ENCODE results near the gene BCR.

BCR gene

DNA sequence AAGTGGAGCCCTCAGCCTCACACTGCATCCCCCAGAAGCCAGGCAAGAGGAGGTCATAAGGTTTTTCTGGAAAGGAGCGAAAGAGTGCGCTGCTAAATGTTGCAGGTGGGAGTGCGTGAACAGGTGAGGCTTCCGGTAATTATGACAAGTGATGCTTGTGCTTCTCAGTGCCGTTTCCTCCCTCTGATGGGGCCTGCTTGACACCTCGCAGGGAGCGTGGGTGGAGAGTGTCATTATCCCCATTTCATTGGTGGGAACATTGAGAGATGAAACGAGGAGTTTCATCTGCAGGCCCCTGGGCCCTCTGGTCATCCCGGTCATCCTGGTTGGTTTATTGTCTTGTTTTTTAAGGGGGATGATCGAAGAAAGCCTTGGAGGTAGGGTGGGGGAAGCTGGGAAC lies 57.5 kb downstream of the BCR start:
- no peak for TF ChIP-seq POLR2AphosphoS5 (IDR thresholded peaks at IDR 0.05; ENCODE audit: low read depth, low read length)
- no peak for TF ChIP-seq TAF1 (IDR thresholded peaks at IDR 0.05; ENCODE audit: borderline replicate concordance, low read depth, low read length)
- no peak for TF ChIP-seq POLR2A (IDR thresholded peaks at IDR 0.05; ENCODE audit: low read depth, low read length)
- no peak for FAIRE-seq
- DNase-seq (ENCODE audit: insufficient read length), result no peak

DNA sequence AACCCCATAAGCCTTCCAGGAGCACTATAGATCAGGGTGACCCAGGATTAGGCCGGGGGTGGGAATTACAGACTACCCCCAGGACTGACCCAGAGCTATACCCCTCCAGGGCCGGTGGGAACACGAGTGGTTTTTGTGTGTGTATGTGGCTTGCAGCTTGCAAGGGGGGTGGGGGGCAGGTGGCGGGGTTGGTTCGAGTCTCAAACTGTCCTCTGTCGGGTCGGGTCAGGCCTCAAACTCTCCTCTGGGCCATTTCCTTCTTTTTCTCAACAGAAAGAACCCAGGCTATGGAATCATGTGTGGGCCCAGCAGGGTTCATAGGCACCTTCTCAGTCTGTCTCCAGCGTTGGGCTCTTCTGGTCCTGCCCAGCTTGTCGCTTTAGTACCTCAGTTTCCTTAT lies 58.4 kb downstream of the BCR start:
- TF ChIP-seq POLR2AphosphoS5 (IDR thresholded peaks at IDR 0.05; ENCODE audit: low read depth, low read length), result no peak
- TF ChIP-seq TAF1 (IDR thresholded peaks at IDR 0.05; ENCODE audit: borderline replicate concordance, low read depth, low read length), result no peak
- no peak for TF ChIP-seq POLR2A (IDR thresholded peaks at IDR 0.05; ENCODE audit: low read depth, low read length)
- DNase-seq (ENCODE audit: insufficient read length) (no peak), FAIRE-seq (no peak)

GRCh38 chr22:23239429-23239828 lies 59.1 kb downstream of the BCR start:
- FAIRE-seq, result no peak
- TF ChIP-seq POLR2A (IDR thresholded peaks at IDR 0.05; ENCODE audit: low read depth, low read length), result no peak
- DNase-seq (ENCODE audit: insufficient read length), result no peak

- no peak for FAIRE-seq
- no peak for TF ChIP-seq POLR2A (IDR thresholded peaks at IDR 0.05; ENCODE audit: low read depth, low read length)
- TF ChIP-seq POLR2AphosphoS5 (IDR thresholded peaks at IDR 0.05; ENCODE audit: low read depth, low read length), result no peak
- TF ChIP-seq TAF1 (IDR thresholded peaks at IDR 0.05; ENCODE audit: borderline replicate concordance, low read depth, low read length), result no peak
- no peak for DNase-seq (ENCODE audit: insufficient read length)
Observed at GRCh38 chr22:23240639-23241389, 60.5 kb downstream of the BCR start.

GRCh38 chr22:23241562-23242472 lies 61.5 kb downstream of the BCR start:
- no peak for FAIRE-seq

GRCh38 chr22:23242473-23243001 lies 62.2 kb downstream of the BCR start:
- FAIRE-seq, result no peak
- DNase-seq (ENCODE audit: insufficient read length), result no peak
- TF ChIP-seq POLR2AphosphoS5 (IDR thresholded peaks at IDR 0.05; ENCODE audit: low read depth, low read length) (no peak), POLR2A (IDR thresholded peaks at IDR 0.05; ENCODE audit: low read depth, low read length) (no peak), TAF1 (IDR thresholded peaks at IDR 0.05; ENCODE audit: borderline replicate concordance, low read depth, low read length) (no peak)

More at GRCh38 chr22:23241562-23242472, 61.5 kb downstream of the BCR start:
- no peak for TF ChIP-seq POLR2AphosphoS5 (IDR thresholded peaks at IDR 0.05; ENCODE audit: low read depth, low read length)
- no peak for TF ChIP-seq POLR2A (IDR thresholded peaks at IDR 0.05; ENCODE audit: low read depth, low read length)
- TF ChIP-seq TAF1 (IDR thresholded peaks at IDR 0.05; ENCODE audit: borderline replicate concordance, low read depth, low read length), result no peak
- DNase-seq (ENCODE audit: insufficient read length), result no peak

DNA sequence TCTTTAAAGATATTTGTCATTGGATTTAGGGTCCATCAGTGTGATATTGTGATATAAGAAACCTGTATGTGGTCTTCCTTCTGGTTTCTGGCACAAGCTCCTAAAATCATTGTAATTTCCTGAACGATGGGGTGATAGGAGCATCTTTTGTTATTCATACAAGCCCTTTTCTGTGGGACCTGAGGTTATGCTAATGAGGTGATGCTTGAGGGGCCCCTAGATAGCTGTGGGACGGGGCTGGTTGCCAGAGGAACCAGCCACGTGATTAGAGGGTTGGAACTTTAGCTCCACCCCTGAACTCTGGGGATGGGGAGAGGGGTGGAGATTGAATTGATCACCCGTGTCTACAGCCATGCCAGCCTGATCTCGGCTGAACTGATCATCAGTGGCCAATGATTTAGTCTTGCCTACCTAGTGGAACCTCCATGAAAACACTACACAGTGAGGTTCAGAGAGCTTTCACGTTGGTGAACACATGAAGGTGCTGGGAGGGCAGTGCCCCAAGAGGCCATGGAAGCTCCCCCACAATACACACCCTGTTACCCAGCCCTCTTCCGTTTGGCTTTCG lies 62.8 kb downstream of the BCR start:
- DNase-seq (ENCODE audit: insufficient read length) (no peak), FAIRE-seq (no peak)
- TF ChIP-seq POLR2AphosphoS5 (IDR thresholded peaks at IDR 0.05; ENCODE audit: low read depth, low read length) (no peak), TAF1 (IDR thresholded peaks at IDR 0.05; ENCODE audit: borderline replicate concordance, low read depth, low read length) (no peak), POLR2A (IDR thresholded peaks at IDR 0.05; ENCODE audit: low read depth, low read length) (no peak)

- FAIRE-seq, result peak; percentile 48
- no peak for DNase-seq (ENCODE audit: insufficient read length)
Observed at GRCh38 chr22:23243859-23244689, 63.8 kb downstream of the BCR start.

GRCh38 chr22:23244690-23245044 lies 64.4 kb downstream of the BCR start:
- no peak for DNase-seq (ENCODE audit: insufficient read length)
- no peak for FAIRE-seq
- TF ChIP-seq TAF1 (IDR thresholded peaks at IDR 0.05; ENCODE audit: borderline replicate concordance, low read depth, low read length), result no peak
- TF ChIP-seq POLR2AphosphoS5 (IDR thresholded peaks at IDR 0.05; ENCODE audit: low read depth, low read length), result no peak
- no peak for TF ChIP-seq POLR2A (IDR thresholded peaks at IDR 0.05; ENCODE audit: low read depth, low read length)

More at GRCh38 chr22:23243859-23244689, 63.8 kb downstream of the BCR start:
- TF ChIP-seq POLR2AphosphoS5 (IDR thresholded peaks at IDR 0.05; ENCODE audit: low read depth, low read length) (no peak), TAF1 (IDR thresholded peaks at IDR 0.05; ENCODE audit: borderline replicate concordance, low read depth, low read length) (no peak), POLR2A (IDR thresholded peaks at IDR 0.05; ENCODE audit: low read depth, low read length) (no peak)

DNA sequence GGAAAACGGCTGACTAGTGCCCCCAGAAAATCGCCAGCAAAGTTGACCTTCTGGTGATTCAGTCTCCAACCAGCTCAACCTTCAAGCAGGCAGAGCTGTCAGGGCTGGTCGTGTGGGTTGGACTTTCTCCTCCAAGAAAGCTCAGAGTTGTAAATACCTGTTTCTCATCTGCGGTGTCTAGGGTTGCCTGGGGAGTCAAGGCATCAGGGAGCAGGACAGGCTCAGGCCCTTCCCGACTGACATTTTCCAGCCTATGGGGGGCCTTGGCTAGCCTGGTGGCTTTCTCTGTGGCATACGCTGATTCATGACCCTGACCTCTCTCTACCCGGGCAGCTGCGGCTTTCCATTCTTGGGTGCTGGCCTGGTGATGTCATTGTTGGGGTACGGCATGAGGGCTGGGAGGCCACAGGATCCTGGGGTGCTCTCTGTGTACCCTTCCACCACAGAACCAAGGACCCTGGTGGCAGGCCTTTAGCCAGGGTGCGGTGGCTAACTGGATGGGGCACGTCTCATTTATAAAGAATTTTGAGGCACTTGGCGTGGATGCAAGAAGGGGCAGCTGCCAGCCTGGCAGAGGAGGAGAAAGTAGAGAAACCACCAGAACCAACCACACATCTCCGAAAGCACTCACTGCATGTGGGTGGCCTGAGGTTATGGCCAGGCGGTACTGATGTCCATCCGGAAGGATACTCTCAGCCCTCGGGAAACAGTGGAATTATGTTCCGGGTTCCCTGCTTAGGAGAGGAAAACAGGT lies 64.9 kb downstream of the BCR start:
- DNase-seq (ENCODE audit: insufficient read length), result no peak
- TF ChIP-seq POLR2A (IDR thresholded peaks at IDR 0.05; ENCODE audit: low read depth, low read length) (no peak), POLR2AphosphoS5 (IDR thresholded peaks at IDR 0.05; ENCODE audit: low read depth, low read length) (no peak), TAF1 (IDR thresholded peaks at IDR 0.05; ENCODE audit: borderline replicate concordance, low read depth, low read length) (no peak)
- no peak for FAIRE-seq

Data from GM12892 (cell line).